MM.1S (cell line): ENCODE measurements around the gene PREX1.

Source experiments
- CTCF ChIP-seq: fragments of 300-600 bp; sonication (generic); IDR thresholded peaks from 2 replicates; pipeline ENCODE4 v1.5.1; 2016; ENCODE audit warnings: antibody characterized with exemption, low read length, mixed read lengths
- EZH2 ChIP-seq: fragments of 300-600 bp; sonication (generic); optimal IDR thresholded peaks from 2 replicates; pipeline ENCODE3; 2017; ENCODE audit warnings: low read depth, mild to moderate bottlenecking, antibody characterized with exemption, low read length, mixed read lengths

- no peak for TF ChIP-seq EZH2
- no peak for TF ChIP-seq CTCF
Observed at GRCh38 chr20:48835390-48835789, 7.6 kb upstream of the PREX1 start.
